Hematopoietic multipotent progenitor cell treated with erythropoietin and hydrocortisone succinate and interleukin-3 and kit ligand, for 15 days (in vitro differentiated cells): Measurements from ENCODE around the gene CADM4.
"Not testable (repeated sequence)": the region's sequence is repeated elsewhere in the genome, so short reads cannot be mapped to it uniquely, and the experiment has no call there.

ENCODE experiments used
- DNase-seq: peaks from one replicate; pipeline ENCODE4 v3.0.0-alpha.2; 2015; ENCODE audit warnings: low spot score

Gene CADM4

GRCh38 chr19:43606569-43607229 is 33.0 kb downstream of the CADM4 start:
- no peak for DNase-seq

- no peak for DNase-seq
Measured at GRCh38 chr19:43605875-43606568, 33.6 kb downstream of the CADM4 start.

- not testable (repeated sequence) for DNase-seq
Measured at GRCh38 chr19:43600326-43600725, 39.3 kb downstream of the CADM4 start.

- no peak for DNase-seq
Measured at GRCh38 chr19:43599635-43600295, 39.9 kb downstream of the CADM4 start.

- DNase-seq: no peak
Measured at GRCh38 chr19:43598445-43599240, 41.0 kb downstream of the CADM4 start.

GRCh38 chr19:43597876-43598275 is 41.8 kb downstream of the CADM4 start:
- DNase-seq: no peak

- peak; percentile 16 for DNase-seq
Measured at GRCh38 chr19:43596842-43597461, 42.7 kb downstream of the CADM4 start.

- peak; percentile 100 for DNase-seq
Measured at GRCh38 chr19:43595999-43596841, 43.4 kb downstream of the CADM4 start, which contains the start of the genes IRGQ and ZNF576. IRGQ (minus strand) TSS chr19:43596134; CDS start chr19:43595338, 796 bp downstream. ZNF576 (plus strand) TSS chr19:43596595; CDS start chr19:43597109, 514 bp downstream.

GRCh38 chr19:43595605-43595998 is 44.0 kb downstream of the CADM4 start:
- no peak for DNase-seq

- peak; percentile 66 for DNase-seq
Measured at GRCh38 chr19:43594710-43595604, 44.7 kb downstream of the CADM4 start.

GRCh38 chr19:43594081-43594697 is 45.5 kb downstream of the CADM4 start:
- no peak for DNase-seq

GRCh38 chr19:43592800-43593350 is 46.8 kb downstream of the CADM4 start:
- no peak for DNase-seq

- no peak for DNase-seq
Measured at GRCh38 chr19:43591904-43592772, 47.5 kb downstream of the CADM4 start.

GRCh38 chr19:43589678-43590077 is 50.0 kb downstream of the CADM4 start:
- no peak for DNase-seq

GRCh38 chr19:43589277-43589676 is 50.4 kb downstream of the CADM4 start:
- DNase-seq: no peak

GRCh38 chr19:43587029-43587428 is 52.6 kb downstream of the CADM4 start:
- DNase-seq: not testable (repeated sequence)

- no peak for DNase-seq
Measured at GRCh38 chr19:43586346-43586745, 53.3 kb downstream of the CADM4 start.

GRCh38 chr19:43584484-43584883 is 55.2 kb downstream of the CADM4 start:
- no peak for DNase-seq
